Measurements from ENCODE around the gene PRSS8.
A peak's percentile ranks its signal among the peaks of the same experiment; 100 is the strongest.
"Not testable (repeated sequence)": the region's sequence is repeated elsewhere in the genome, so short reads cannot be mapped to it uniquely, and the experiment has no call there.

PRSS8 gene

DNA sequence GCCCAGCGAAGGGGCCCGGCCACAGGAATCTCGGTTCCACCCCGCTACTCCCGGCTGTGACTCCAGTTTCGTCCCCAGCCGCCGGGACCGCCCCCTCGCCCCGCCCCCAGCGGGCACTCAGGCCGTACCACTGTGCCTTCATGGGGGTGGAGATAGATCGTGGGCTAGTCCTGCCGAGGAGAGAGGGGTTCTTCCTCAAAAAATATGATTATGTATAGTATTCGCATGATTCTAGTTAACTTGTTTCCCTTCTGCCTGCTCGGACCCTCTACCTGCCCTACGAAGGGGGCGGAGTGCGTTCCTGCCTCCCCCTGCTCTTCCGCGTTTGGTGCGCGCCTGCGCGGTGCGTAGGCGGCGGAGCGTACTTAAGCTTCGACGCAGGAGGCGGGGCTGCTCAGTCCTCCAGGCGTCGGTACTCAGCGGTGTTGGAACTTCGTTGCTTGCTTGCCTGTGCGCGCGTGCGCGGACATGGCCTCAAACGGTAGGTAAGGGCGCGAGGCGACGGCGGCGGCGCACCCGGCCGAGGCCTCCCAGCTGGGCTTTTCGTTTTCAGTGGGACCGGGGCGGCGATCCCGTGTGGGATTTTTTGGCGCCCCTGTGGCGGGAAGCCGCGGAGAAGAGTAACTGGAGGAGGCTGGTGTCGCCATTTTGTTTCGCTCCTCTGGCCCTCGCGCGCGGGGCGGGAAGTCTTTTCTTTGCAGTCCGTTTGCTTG, 44.4 kb upstream of the PRSS8 start, which contains the start of gene FUS:
FUS (plus strand) TSS at position 393 of the 713 bp plus-strand sequence; CDS start at position 469, 76 bp downstream.
- peaks cover 30% of the 10 kb centered on the region for H3K4me1 Mint-ChIP-seq
- TF ChIP-seq, protein P1, sequence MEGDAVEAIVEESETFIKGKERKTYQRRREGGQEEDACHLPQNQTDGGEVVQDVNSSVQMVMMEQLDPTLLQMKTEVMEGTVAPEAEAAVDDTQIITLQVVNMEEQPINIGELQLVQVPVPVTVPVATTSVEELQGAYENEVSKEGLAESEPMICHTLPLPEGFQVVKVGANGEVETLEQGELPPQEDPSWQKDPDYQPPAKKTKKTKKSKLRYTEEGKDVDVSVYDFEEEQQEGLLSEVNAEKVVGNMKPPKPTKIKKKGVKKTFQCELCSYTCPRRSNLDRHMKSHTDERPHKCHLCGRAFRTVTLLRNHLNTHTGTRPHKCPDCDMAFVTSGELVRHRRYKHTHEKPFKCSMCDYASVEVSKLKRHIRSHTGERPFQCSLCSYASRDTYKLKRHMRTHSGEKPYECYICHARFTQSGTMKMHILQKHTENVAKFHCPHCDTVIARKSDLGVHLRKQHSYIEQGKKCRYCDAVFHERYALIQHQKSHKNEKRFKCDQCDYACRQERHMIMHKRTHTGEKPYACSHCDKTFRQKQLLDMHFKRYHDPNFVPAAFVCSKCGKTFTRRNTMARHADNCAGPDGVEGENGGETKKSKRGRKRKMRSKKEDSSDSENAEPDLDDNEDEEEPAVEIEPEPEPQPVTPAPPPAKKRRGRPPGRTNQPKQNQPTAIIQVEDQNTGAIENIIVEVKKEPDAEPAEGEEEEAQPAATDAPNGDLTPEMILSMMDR (IDR thresholded peaks at IDR 0.05; ENCODE audit: unreplicated experiment in 3 of 3) = no peak
- peak within 1 kb of the TSS; percentile 94 to 95 (median 95) for H3K4me3 Mint-ChIP-seq
- no peaks in the 10 kb centered on the region for H3K9me3 Mint-ChIP-seq
- peaks cover 34% of the 10 kb centered on the region for H3K36me3 Mint-ChIP-seq (ENCODE audit: low read depth)
- H3K27me3 Mint-ChIP-seq (ENCODE audit: low read depth) = no peaks in the 10 kb centered on the region
- H3K27ac Mint-ChIP-seq = peak within 1 kb of the TSS; percentile 100

DNA sequence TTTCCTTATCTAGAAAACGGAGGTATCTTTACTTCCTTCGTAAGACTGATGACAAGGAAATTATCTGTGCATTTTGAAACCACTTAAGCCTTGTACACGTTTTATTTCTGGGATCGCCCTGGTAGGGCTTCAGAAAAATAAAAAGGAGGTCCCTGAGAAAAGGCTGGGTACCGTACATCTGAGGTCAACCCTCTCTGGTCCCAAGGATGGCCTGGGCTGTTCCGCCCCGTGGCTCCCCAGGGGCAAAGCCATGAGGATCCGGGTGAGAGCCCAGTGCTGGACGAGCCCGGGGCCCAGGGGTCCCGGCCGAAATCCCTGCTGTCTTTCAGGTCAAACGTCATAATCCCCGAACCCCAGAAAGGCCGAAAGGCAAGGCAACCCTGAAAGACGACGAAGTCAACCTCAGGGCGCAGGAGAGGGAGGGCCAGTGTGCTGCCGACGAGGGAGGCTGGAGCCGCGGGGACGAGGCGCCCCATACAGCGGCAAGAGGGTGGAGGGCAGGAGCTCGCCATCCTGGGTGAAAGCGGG, 43.8 kb upstream of the PRSS8 start:
- Mint-ChIP-seq H3K27me3 (ENCODE audit: low read depth) (no peaks in the 10 kb centered on the region), H3K36me3 (ENCODE audit: low read depth) (peaks cover 30% of the 10 kb centered on the region), H3K4me3 (peak overlapping the region; percentile 94 to 95 (median 95)), H3K27ac (peak overlapping the region; percentile 100), H3K4me1 (peaks cover 26% of the 10 kb centered on the region), H3K9me3 (no peaks in the 10 kb centered on the region)
- TF ChIP-seq, protein P1 (IDR thresholded peaks at IDR 0.05; ENCODE audit: unreplicated experiment in 3 of 3) = no peak

DNA sequence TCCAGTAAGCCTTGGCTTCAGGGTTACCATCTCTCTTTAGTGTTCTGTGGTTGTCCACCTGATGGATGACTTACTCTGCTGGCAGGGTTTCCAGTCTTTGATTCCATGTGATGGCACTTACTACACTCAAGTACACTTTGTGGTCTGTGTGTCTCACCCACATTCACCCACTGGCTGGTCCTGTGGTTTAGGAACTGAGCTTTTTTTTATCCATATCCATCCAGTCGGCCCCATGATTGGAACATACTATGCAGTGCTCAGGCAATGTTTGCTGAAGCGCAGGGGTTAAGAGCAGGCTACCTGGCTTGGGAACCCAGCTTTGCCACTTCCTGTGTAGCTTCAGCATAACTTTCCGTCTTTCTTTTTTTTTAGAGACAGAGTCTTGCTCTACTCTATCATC, 41.6 kb upstream of the PRSS8 start:
- peaks cover 9% of the 10 kb centered on the region for H3K36me3 Mint-ChIP-seq (ENCODE audit: low read depth)
- H3K4me3 Mint-ChIP-seq = no peak overlapping the region
- no peak overlapping the region for H3K27ac Mint-ChIP-seq
- H3K27me3 Mint-ChIP-seq (ENCODE audit: low read depth) = no peaks in the 10 kb centered on the region
- TF ChIP-seq, protein P1 (IDR thresholded peaks at IDR 0.05; ENCODE audit: unreplicated experiment in 3 of 3) = no peak
- H3K4me1 Mint-ChIP-seq = peaks cover 6% of the 10 kb centered on the region
- H3K9me3 Mint-ChIP-seq = no peaks in the 10 kb centered on the region

DNA sequence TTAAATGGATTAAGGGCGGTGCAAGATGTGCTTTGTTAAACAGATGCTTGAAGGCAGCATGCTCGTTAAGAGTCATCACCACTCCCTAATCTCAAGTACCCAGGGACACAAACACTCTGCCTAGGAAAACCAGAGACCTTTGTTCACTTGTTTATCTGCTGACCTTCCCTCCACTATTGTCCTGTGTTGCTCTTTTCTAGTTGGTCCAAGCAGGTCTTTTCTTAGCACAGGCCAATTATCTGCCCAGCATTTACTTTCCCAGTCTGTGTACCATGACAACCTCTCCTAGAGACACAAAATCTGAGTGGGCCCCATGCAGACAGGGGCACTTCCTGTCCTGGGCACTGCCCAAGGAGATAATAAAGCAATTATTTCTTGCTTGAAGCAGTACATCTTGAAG, 34.5 kb upstream of the PRSS8 start:
- H3K9me3 Mint-ChIP-seq; H3K27me3 Mint-ChIP-seq (ENCODE audit: low read depth); H3K36me3 Mint-ChIP-seq (ENCODE audit: low read depth); H3K4me1 Mint-ChIP-seq; H3K27ac Mint-ChIP-seq; H3K4me3 Mint-ChIP-seq: not testable (repeated sequence)

DNA sequence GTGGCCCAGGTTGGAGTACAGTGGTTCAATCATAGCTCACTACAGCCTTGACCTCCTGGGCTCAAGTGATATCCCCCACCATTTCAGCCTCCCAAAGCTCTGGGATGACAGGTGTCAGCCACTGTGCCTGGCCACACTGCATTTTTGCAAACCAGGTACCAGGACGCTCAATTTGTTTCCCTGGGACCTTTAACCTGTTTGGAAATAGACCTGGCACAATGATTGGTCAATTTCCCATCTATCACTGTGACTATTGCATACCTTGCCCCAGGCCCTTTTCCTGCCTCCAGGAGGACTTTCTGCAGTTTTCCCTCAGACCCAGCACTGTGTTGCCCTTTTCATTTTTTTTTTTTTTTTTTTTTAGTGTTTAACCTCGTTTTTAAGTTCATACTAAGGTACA, 33.3 kb upstream of the PRSS8 start:
- no peak overlapping the region for H3K4me3 Mint-ChIP-seq
- no peak overlapping the region for H3K27ac Mint-ChIP-seq
- H3K27me3 Mint-ChIP-seq (ENCODE audit: low read depth) = no peaks in the 10 kb centered on the region
- H3K36me3 Mint-ChIP-seq (ENCODE audit: low read depth) = no peaks in the 10 kb centered on the region
- H3K4me1 Mint-ChIP-seq = no peaks in the 10 kb centered on the region
- TF ChIP-seq, protein P1 (IDR thresholded peaks at IDR 0.05; ENCODE audit: unreplicated experiment in 3 of 3) = no peak
- H3K9me3 Mint-ChIP-seq = no peaks in the 10 kb centered on the region

DNA sequence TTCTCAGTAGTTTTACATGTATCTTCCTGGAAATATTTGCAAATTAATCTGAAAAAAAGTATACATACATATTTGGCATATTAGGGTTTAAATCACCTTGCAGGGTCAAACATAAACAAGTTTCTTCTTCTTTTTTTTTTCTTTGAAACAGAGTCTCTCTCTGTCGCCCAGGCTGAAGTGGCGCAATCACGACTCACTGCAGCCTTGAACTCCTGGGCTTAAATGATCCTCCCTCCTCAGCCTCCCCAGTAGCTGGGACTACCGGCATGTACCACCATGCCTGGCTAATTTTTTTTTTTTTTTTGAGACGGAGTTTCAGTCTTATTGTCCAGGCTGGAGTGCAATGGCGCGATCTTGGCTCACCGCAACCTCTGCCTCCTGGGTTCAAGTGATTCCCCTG, 31.8 kb upstream of the PRSS8 start:
- TF ChIP-seq, protein P1 (IDR thresholded peaks at IDR 0.05; ENCODE audit: unreplicated experiment in 3 of 3) = no peak
- Mint-ChIP-seq H3K27ac (no peak overlapping the region), H3K9me3 (no peaks in the 10 kb centered on the region), H3K4me3 (no peak overlapping the region), H3K4me1 (no peaks in the 10 kb centered on the region), H3K27me3 (ENCODE audit: low read depth) (no peaks in the 10 kb centered on the region), H3K36me3 (ENCODE audit: low read depth) (no peaks in the 10 kb centered on the region)

Measured in nephron (organoid).